Thymus (tissue), 11 donors: Measurements from ENCODE around the gene ABCC12. TPM values are rescaled to one million over a fixed set of nuclear protein-coding genes. Genes with fewer than 3 reads are reported as not detected.
A peak's percentile ranks its signal among the peaks of the same experiment; 100 is the strongest.

ENCODE experiments used
- DNase-seq, 9 donors: peaks; one replicate each; pipeline ENCODE4 v3.0.0-alpha.2; 2013; ENCODE audit warnings: low spot score in 9 of 9, low read depth in 6 of 9, missing footprints in 1 of 9
- H3K27ac ChIP-seq, 2 donors: one replicate each; pipeline ENCODE4 v1.5.1; 2013; ENCODE audit warnings: control low read depth in 1 of 2, low read depth in 1 of 2, low read length in 1 of 2, mild to moderate bottlenecking in 1 of 2, moderate library complexity in 1 of 2
- H3K27me3 ChIP-seq, 2 donors: one replicate each; pipeline ENCODE4 v1.5.1; 2013; ENCODE audit warnings: low read length in 1 of 2; ENCODE audit not compliant: control insufficient read depth in 2 of 2, insufficient read depth in 1 of 2
- H3K36me3 ChIP-seq, 2 donors: one replicate each; pipeline ENCODE4 v1.5.1; 2013; ENCODE audit warnings: low read length in 1 of 2, mild to moderate bottlenecking in 1 of 2, moderate library complexity in 1 of 2; ENCODE audit not compliant: control insufficient read depth in 2 of 2, insufficient read depth in 2 of 2
- H3K4me1 ChIP-seq, 2 donors: one replicate each; pipeline ENCODE4 v1.5.1; 2013; ENCODE audit warnings: low read length in 2 of 2; ENCODE audit not compliant: control insufficient read depth in 2 of 2, insufficient read depth in 2 of 2
- H3K4me3 ChIP-seq, 2 donors: one replicate each; pipeline ENCODE4 v1.5.1; 2013; ENCODE audit warnings: low read length in 2 of 2, control low read depth in 1 of 2, mild to moderate bottlenecking in 1 of 2
- H3K9me3 ChIP-seq, 2 donors: one replicate each; pipeline ENCODE4 v1.5.1; 2013; ENCODE audit warnings: low read length in 1 of 2, mild to moderate bottlenecking in 1 of 2; ENCODE audit not compliant: control insufficient read depth in 2 of 2, insufficient read depth in 1 of 2
- WGBS: extraction: QIAGEN DNeasy Blood & Tissue Kit; methylation state at CpG from one replicate; pipeline ENCODE4 v1.1.7; 2013; 5-methylcytosine and 5-hydroxymethylcytosine counted together
- polyA plus RNA-seq: library from polyadenylated mRNA; stranded (reverse); fragments of 200-250 nt; gene quantifications from one replicate; pipeline ENCODE4 v1.2.3, GENCODE V29; 2013
- total RNA-seq: library from RNA; stranded (reverse); fragments of 120-200 nt; gene quantifications from one replicate; pipeline ENCODE4 v1.2.4, GENCODE V29; 2013
- donor health status: healthy.

Gene ABCC12
- total and polyA plus RNA-seq, 2 donors = 0.02 to 0.05 TPM

GRCh38 chr16:48126801-48127644 is 28.8 kb downstream of the ABCC12 start:
- Histone ChIP-seq H3K4me3 (no peak overlapping the region), H3K27ac (no peak overlapping the region), H3K9me3 (no peaks in the 10 kb centered on the region), H3K36me3 (no peaks in the 10 kb centered on the region), H3K27me3 (no peaks in the 10 kb centered on the region), H3K4me1 (no peaks in the 10 kb centered on the region)
- no peak for DNase-seq
- WGBS = 71% methylated on average over 13 of the region's 13 CpGs

GRCh38 chr16:48125888-48126287 is 29.9 kb downstream of the ABCC12 start:
- Histone ChIP-seq H3K27me3 (no peaks in the 10 kb centered on the region), H3K4me1 (no peaks in the 10 kb centered on the region), H3K4me3 (no peak overlapping the region), H3K27ac (no peak overlapping the region), H3K9me3 (no peaks in the 10 kb centered on the region), H3K36me3 (no peaks in the 10 kb centered on the region)
- DNase-seq = no peak
- WGBS = 93% methylated on average over 5 of the region's 5 CpGs

GRCh38 chr16:48124266-48124665 is 31.5 kb downstream of the ABCC12 start:
- Histone ChIP-seq H3K4me1 (no peaks in the 10 kb centered on the region), H3K27ac (no peak overlapping the region), H3K36me3 (no peaks in the 10 kb centered on the region), H3K9me3 (no peaks in the 10 kb centered on the region), H3K27me3 (no peaks in the 10 kb centered on the region), H3K4me3 (no peak overlapping the region)
- 95% methylated on average over 2 of the region's 2 CpGs for WGBS
- DNase-seq = no peak

- DNase-seq = no peak
- Histone ChIP-seq H3K27me3 (no peaks in the 10 kb centered on the region), H3K9me3 (no peaks in the 10 kb centered on the region), H3K27ac (no peak overlapping the region), H3K4me3 (no peak overlapping the region), H3K4me1 (no peaks in the 10 kb centered on the region), H3K36me3 (no peaks in the 10 kb centered on the region)
- whole genome bisulfite sequencing = 73% methylated on average over 5 of the region's 5 CpGs
Observed at GRCh38 chr16:48123104-48123788, 32.5 kb downstream of the ABCC12 start.

- 93% methylated on average over 5 of the region's 5 CpGs for WGBS
- H3K4me3 ChIP-seq = no peak overlapping the region
- no peaks in the 10 kb centered on the region for H3K27me3 ChIP-seq
Observed at GRCh38 chr16:48121276-48121675, 34.5 kb downstream of the ABCC12 start.

GRCh38 chr16:48118841-48119240 is 37.0 kb downstream of the ABCC12 start:
- WGBS = 94% methylated on average over 2 of the region's 2 CpGs

More at GRCh38 chr16:48121276-48121675, 34.5 kb downstream of the ABCC12 start:
- Histone ChIP-seq H3K4me1 (no peaks in the 10 kb centered on the region), H3K9me3 (no peaks in the 10 kb centered on the region), H3K36me3 (no peaks in the 10 kb centered on the region), H3K27ac (no peak overlapping the region)
- no peak for DNase-seq

GRCh38 chr16:48117217-48118105 is 38.3 kb downstream of the ABCC12 start:
- WGBS = 66% methylated on average over 22 of the region's 22 CpGs
- Histone ChIP-seq H3K36me3 (no peaks in the 10 kb centered on the region), H3K4me3 (no peak overlapping the region), H3K27ac (no peak overlapping the region), H3K9me3 (no peaks in the 10 kb centered on the region), H3K27me3 (no peaks in the 10 kb centered on the region), H3K4me1 (no peaks in the 10 kb centered on the region)
- DNase-seq = peak in 7 of 9 donors; percentile 13 to 63 (median 35)

More at GRCh38 chr16:48118841-48119240, 37.0 kb downstream of the ABCC12 start:
- no peak overlapping the region for H3K4me3 ChIP-seq
- H3K27ac ChIP-seq = no peak overlapping the region
- H3K27me3 ChIP-seq = no peaks in the 10 kb centered on the region
- DNase-seq = no peak
- no peaks in the 10 kb centered on the region for H3K4me1 ChIP-seq
- H3K9me3 ChIP-seq = no peaks in the 10 kb centered on the region
- no peaks in the 10 kb centered on the region for H3K36me3 ChIP-seq

GRCh38 chr16:48115299-48115698 is 40.5 kb downstream of the ABCC12 start:
- no peak for DNase-seq
- Histone ChIP-seq H3K9me3 (no peaks in the 10 kb centered on the region), H3K27ac (no peak overlapping the region), H3K4me3 (no peak overlapping the region), H3K4me1 (no peaks in the 10 kb centered on the region), H3K36me3 (no peaks in the 10 kb centered on the region), H3K27me3 (no peaks in the 10 kb centered on the region)
- WGBS = 95% methylated on average over 14 of the region's 14 CpGs
